A673 (cell line): ENCODE results near the gene SPATA31C1. TPM values are rescaled to one million over a fixed set of nuclear protein-coding genes. Genes with fewer than 3 reads are reported as not detected.

Experiments used
- BruUV-seq: library from RNA; stranded (reverse); fragments of 400-500 nt; replicated peaks from 2 replicates; lab custom pipeline; 2021; lab: Mats Ljungman, UMichigan
- CTCF ChIA-PET: fragments of 300-600 bp; sonication (Branson Sonifier 250); formaldehyde crosslinking; loops from one replicate; lab custom pipeline; 2022; ENCODE audit warnings: antibody characterized with exemption; lab: Charles Lee
- POLR2A ChIA-PET: fragments of 300-600 bp; sonication (Branson Sonifier 250); formaldehyde crosslinking; loops from one replicate; lab custom pipeline; 2022; ENCODE audit warnings: antibody characterized with exemption; ENCODE audit not compliant: low non-redundant PET; lab: Charles Lee
- DNase-seq: peaks from one replicate; pipeline ENCODE4 v3.0.0-alpha.2; 2015; ENCODE audit warnings: low spot score
- H3K27ac ChIP-seq: fragments of 200-600 bp; sonication (generic); 2 replicates; pipeline ENCODE4 v1.5.1; 2016; ENCODE audit warnings: mixed run types, low read depth, mild to moderate bottlenecking, mixed read lengths, antibody characterized with exemption, low read length; ENCODE audit not compliant: poor library complexity, severe bottlenecking
- H3K27me3 ChIP-seq: fragments of 200-600 bp; sonication (generic); replicated peaks from 2 replicates; pipeline ENCODE4 v1.6.1; 2017; ENCODE audit warnings: mixed run types, low read depth, mild to moderate bottlenecking, mixed read lengths, antibody characterized with exemption, low read length; ENCODE audit not compliant: insufficient read depth, poor library complexity
- H3K36me3 ChIP-seq: fragments of 200-600 bp; sonication (generic); 2 replicates; pipeline ENCODE4 v1.6.1; 2016; ENCODE audit warnings: mixed run types, mild to moderate bottlenecking, mixed read lengths, antibody characterized with exemption, low read length; ENCODE audit not compliant: insufficient read depth, poor library complexity, severe bottlenecking
- H3K4me1 ChIP-seq: fragments of 200-600 bp; sonication (generic); 2 replicates; pipeline ENCODE4 v1.6.1; 2017; ENCODE audit warnings: mixed run types, mild to moderate bottlenecking, mixed read lengths, antibody characterized with exemption, low read length; ENCODE audit not compliant: insufficient read depth, poor library complexity, severe bottlenecking
- H3K4me3 ChIP-seq: fragments of 200-600 bp; sonication (generic); 2 replicates; pipeline ENCODE4 v1.5.1; 2016; ENCODE audit warnings: low read depth, mixed run types, mild to moderate bottlenecking, mixed read lengths, low read length; ENCODE audit not compliant: poor library complexity, severe bottlenecking
- H3K9me3 ChIP-seq: fragments of 200-600 bp; sonication (generic); 2 replicates; pipeline ENCODE4 v1.6.1; 2016; ENCODE audit warnings: mixed run types, low read depth, mild to moderate bottlenecking, mixed read lengths, antibody characterized with exemption, low read length; ENCODE audit not compliant: poor library complexity, severe bottlenecking
- CTCF ChIP-seq: fragments of 300-800, 200-600 bp; sonication (generic); conservative IDR thresholded peaks from 2 replicates; pipeline ENCODE4 v1.5.1; 2017; ENCODE audit warnings: low read depth, mild to moderate bottlenecking, antibody characterized with exemption, low read length, moderate library complexity, mixed read lengths
- EZH2 ChIP-seq: fragments of 200-600 bp; sonication (generic); IDR thresholded peaks from 2 replicates; pipeline ENCODE4 v1.6.1; 2017; ENCODE audit warnings: borderline replicate concordance, low read depth, mild to moderate bottlenecking, mixed read lengths, antibody characterized with exemption, low read length; ENCODE audit not compliant: poor library complexity, severe bottlenecking
- intact Hi-C: fragments of 100-400 bp; cut with micrococcal nuclease; formaldehyde crosslinking; loops from one replicate; pipeline ENCODE4 v1.10.0; 2022; ENCODE audit not compliant: unreplicated experiment
- total RNA-seq: library from RNA; stranded (reverse); gene quantifications from 2 replicates; pipeline ENCODE4 v1.2.3, GENCODE V29; 2021

SPATA31C1 gene
- total RNA-seq, 1 experiment from 2014 or later = not detected

DNA sequence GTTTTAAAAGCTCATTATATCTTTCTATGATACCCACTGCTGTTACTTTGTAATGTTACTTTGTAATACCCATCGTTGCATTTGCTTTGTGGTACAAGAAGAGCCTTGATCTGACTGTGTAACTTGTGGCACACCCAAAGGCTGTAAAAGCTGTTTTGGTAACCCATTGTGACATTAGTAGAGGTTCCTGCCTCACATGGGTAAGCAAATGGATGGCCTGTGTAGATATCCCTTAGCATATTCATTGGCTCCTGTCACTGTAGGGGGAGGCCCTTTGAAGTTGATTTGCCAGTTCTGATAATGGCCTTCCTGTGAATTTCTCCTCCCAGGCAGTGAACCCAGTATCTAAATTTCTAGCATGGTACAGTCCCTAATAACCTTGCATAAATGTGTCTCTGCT is 40.8 kb downstream of the SPATA31C1 start:
- no TSS peak for BruUV-seq
- H3K27me3 ChIP-seq = no peaks in the 10 kb centered on the region
- H3K4me3 ChIP-seq = no peak overlapping the region
- H3K36me3 ChIP-seq = no peaks in the 10 kb centered on the region
- H3K4me1 ChIP-seq = no peaks in the 10 kb centered on the region
- no peaks in the 10 kb centered on the region for H3K9me3 ChIP-seq
- intact Hi-C loops = loop anchor here (10.0 kb wide), 1 partner anchor 626 kb away; no protein-coding TSS in a partner anchor
- DNase-seq = no peak
- TF ChIP-seq EZH2 = no peak
- no peak for TF ChIP-seq CTCF
- H3K27ac ChIP-seq = no peak overlapping the region
- ChIA-PET POLR2A (no interaction called here), CTCF (no interaction called here)

- CTCF ChIA-PET = no interaction called here
Observed at GRCh38 chr9:87959916-87960581, 42.3 kb downstream of the SPATA31C1 start.

DNA sequence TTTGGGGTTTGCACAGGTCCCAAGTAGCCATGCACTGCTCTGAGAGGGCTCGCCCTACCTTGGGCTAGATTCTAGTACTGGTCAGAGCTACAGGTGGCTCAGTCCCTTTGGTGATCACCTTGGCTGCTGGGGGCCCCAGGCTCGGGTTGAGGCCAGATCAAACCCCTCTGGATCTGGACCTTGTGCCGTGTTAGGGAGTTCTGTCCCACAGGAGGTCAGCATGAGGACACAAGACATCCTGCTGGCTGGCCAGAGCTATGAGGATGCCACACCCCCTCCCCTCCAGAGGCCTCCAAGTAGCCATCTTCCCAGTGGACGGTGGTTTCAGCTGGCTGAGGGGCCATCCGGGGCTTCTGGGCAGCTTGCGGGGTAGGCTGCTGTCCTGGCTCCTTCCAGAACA is 46.0 kb downstream of the SPATA31C1 start:
- Histone ChIP-seq H3K9me3 (no peaks in the 10 kb centered on the region), H3K4me1 (no peaks in the 10 kb centered on the region), H3K27ac (no peak overlapping the region), H3K4me3 (no peak overlapping the region), H3K27me3 (no peaks in the 10 kb centered on the region), H3K36me3 (peaks cover 4% of the 10 kb centered on the region)
- intact Hi-C loops = no loop called here
- POLR2A ChIA-PET = no interaction called here
- DNase-seq = no peak
- TF ChIP-seq EZH2 (no peak), CTCF (no peak)
- CTCF ChIA-PET = no interaction called here
- BruUV-seq = no TSS peak

More at GRCh38 chr9:87959916-87960581, 42.3 kb downstream of the SPATA31C1 start:
- Histone ChIP-seq H3K27me3 (no peaks in the 10 kb centered on the region), H3K4me1 (no peaks in the 10 kb centered on the region), H3K9me3 (no peaks in the 10 kb centered on the region), H3K36me3 (no peaks in the 10 kb centered on the region), H3K27ac (no peak overlapping the region), H3K4me3 (no peak overlapping the region)
- no TSS peak for BruUV-seq
- intact Hi-C loops = loop anchor here (10.0 kb wide), 1 partner anchor 625 kb away; no protein-coding TSS in a partner anchor
- POLR2A ChIA-PET = no interaction called here
- no peak for DNase-seq
- TF ChIP-seq CTCF = no peak
- TF ChIP-seq EZH2 = no peak
